GM13977 (cell line): ENCODE results near the gene CLSTN2.

Source experiments
- DNase-seq: peaks from one replicate; pipeline ENCODE4 v3.0.0; 2012; ENCODE audit warnings: low spot score
- in situ Hi-C: fragments of 300-500 bp; cut with MboI; formaldehyde crosslinking; loops from one replicate; pipeline ENCODE4 v1.12.0; 2022; ENCODE audit warnings: low sequenced_read_pairs, low pct_unique_long_range_greater_than_20kb, mixed read lengths, inconsistent platforms; ENCODE audit not compliant: unreplicated experiment
- TF ChIP-seq, protein P1 (sequence below): IDR thresholded peaks from 2 replicates; pipeline ENCODE4 v1.5.1; 2012; ENCODE audit warnings: mild to moderate bottlenecking, control low read depth; ENCODE audit not compliant: insufficient read depth; ENCODE audit errors: extremely low read depth, missing control alignments

The CLSTN2 gene

DNA sequence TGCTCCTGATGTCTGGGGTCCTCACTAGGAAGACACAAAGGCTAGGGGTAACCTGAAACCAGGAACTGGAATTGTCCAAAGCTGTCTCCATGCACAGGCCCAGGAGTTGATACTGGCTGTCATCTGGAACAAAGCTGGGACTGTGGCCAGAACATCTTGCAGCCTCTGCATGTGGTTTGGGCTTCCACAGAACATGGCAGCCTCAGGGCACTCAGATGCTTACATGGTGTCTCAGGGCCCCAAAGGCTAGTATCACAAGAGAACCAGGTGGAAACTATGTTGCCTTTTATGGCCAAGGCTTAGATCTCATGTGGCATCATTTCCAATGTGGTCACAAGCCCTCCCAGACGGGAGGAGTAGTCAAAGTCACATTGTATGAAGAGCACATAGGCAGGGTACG, 407.7 kb downstream of the CLSTN2 start:
- DNase-seq = no peak
- in situ Hi-C loops = no loop called here
- TF ChIP-seq, protein P1, sequence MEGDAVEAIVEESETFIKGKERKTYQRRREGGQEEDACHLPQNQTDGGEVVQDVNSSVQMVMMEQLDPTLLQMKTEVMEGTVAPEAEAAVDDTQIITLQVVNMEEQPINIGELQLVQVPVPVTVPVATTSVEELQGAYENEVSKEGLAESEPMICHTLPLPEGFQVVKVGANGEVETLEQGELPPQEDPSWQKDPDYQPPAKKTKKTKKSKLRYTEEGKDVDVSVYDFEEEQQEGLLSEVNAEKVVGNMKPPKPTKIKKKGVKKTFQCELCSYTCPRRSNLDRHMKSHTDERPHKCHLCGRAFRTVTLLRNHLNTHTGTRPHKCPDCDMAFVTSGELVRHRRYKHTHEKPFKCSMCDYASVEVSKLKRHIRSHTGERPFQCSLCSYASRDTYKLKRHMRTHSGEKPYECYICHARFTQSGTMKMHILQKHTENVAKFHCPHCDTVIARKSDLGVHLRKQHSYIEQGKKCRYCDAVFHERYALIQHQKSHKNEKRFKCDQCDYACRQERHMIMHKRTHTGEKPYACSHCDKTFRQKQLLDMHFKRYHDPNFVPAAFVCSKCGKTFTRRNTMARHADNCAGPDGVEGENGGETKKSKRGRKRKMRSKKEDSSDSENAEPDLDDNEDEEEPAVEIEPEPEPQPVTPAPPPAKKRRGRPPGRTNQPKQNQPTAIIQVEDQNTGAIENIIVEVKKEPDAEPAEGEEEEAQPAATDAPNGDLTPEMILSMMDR = no peak

DNA sequence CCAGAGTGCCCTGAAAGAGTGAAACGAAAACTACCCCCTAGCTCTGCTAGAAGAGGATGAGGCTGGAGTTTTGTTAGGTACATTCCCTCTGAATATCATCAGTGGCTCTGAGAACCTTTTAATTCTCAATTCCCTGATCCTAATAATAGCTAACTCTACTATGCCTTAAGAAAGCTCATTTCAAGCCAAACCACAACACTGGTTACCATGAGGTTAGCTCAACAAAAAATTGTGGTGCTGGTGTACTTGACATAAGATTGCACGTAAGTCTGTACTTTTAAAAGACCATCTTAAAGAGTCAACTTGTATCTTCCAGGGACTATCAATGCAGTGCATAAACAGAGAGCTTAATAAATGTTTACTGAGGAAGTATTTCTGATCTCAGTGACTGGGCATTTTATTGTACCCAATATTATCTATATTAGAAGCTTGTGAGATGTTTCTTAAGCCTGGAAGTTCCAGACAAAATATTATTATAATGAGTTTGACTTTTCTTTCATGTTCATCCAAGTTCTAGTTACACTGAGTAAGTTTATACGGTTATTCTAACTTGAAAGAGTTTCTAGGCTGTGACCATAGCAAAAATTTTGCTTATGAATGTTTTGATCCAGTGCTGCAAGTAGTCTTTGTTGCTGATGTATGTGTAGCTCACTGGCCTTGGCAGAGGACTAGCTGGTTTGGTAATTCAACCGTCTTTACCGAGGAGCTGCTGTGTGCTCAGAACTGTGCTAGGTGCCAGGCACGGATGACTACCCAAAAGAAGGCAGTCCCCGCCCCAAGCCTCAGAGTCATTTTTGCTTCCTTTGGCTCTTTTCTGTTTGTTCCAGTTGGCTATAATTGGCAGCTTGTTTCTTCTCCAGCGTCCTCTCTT, 408.5 kb downstream of the CLSTN2 start:
- no peak for DNase-seq
- in situ Hi-C loops = no loop called here
- TF ChIP-seq, protein P1 = no peak

DNA sequence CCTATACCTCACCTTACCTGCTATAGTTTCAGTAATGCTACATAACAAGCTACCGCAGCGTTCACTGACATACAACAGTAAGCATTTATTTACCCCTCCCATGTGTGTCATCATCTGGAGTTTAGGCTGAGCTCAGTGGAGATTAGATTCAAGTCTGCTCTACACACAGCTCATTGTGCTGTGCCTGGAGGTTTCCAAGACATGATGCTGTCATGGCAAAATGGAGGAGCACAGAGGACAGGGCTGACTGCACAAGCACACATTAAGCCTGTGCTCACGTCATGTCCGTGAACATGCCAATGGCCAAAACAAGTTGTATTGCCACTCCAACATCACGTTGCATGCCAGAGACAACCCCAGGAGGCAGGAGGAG, 409.1 kb downstream of the CLSTN2 start:
- TF ChIP-seq, protein P1 = no peak
- DNase-seq = no peak
- in situ Hi-C loops = no loop called here

DNA sequence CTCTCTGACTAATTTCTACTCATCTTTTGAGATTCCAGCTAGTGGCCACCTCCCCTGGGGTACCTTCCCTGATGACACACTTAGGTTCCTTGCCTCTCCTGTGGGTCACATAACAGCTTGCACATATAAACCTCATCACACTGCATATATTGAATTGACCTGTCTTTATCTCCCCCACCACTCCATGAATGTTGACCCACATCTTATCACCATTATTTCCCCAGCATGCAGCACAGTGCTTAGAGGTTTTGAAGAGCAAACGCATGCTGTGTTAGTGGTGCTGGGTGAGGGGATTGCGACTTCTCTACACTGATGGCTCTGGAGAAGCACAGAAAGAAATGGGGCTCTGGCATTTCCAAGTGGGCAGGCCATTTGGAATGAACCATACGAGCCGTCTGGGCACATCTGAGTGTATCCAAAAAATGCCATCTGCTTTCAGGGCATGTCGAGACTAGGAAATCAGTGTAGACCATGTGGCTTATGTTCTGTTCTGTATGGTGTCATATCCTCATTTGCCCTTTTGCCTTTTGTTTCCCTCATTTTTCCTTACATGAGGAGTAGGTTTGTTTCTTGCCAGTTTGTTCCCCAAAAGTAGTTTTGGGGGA, 409.7 kb downstream of the CLSTN2 start:
- in situ Hi-C loops = no loop called here
- DNase-seq = no peak
- TF ChIP-seq, protein P1 = no peak

DNA sequence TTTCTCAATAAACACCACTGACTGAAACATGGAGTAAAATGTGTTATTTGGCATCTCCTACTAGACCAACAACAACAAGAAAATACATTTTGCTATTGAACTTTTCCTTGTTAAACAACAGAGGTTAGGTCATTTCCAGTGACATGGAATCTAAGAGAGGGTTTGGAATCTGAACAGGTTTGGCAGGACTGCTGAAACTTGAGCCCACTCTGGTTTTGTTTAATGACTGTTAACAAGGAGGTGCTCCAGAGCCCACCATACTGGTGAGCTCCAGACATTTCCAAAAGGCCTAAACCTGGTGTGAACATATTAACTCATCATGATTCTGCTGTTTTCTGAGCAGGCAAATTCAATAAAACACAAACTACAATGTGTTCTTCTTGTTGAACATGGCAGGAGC, 412.2 kb downstream of the CLSTN2 start:
- TF ChIP-seq, protein P1 = no peak
- no peak for DNase-seq
- in situ Hi-C loops = no loop called here

DNA sequence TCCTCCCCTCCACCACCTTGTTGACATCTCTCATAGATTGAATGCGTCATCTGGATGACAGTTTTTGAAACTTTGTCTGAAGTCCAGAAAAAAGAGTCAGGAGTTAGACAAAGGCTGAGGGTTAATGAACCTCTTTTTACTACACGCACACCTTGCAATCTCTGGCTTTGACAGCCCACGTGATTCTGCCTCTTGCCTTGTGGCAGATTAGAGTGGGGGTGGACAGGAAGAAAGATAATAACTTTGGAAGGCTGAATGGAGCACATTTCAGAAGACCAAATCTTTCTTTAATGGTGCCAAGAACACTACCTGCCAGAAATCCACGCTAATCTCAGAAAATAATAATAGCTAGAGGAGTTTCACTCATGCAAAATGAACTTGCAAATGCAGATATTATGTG, 415.0 kb downstream of the CLSTN2 start:
- DNase-seq = no peak
- TF ChIP-seq, protein P1 = no peak
- in situ Hi-C loops = no loop called here
